Activated CD4-positive, alpha-beta T cell treated with anti-CD3 and anti-CD28 coated beads for 48 hours (primary cell): Measurements from ENCODE around the gene FHIT.

Experiments
- DNase-seq: peaks from one replicate; pipeline ENCODE4 v3.0.0-alpha.2; 2020

Gene FHIT

GRCh38 chr3:59771768-59772181 lies 1479.5 kb downstream of the FHIT start:
- no peak for DNase-seq

- no peak for DNase-seq
Observed at GRCh38 chr3:59769127-59769750, 1482.0 kb downstream of the FHIT start.

- no peak for DNase-seq
Observed at GRCh38 chr3:59766200-59766872, 1484.9 kb downstream of the FHIT start.

GRCh38 chr3:59764171-59764570 lies 1487.1 kb downstream of the FHIT start:
- DNase-seq: no peak

GRCh38 chr3:59762941-59763340 lies 1488.3 kb downstream of the FHIT start:
- no peak for DNase-seq

GRCh38 chr3:59759298-59760031 lies 1491.8 kb downstream of the FHIT start:
- DNase-seq: peak; percentile 57

- DNase-seq: no peak
Observed at GRCh38 chr3:59758672-59759071, 1492.6 kb downstream of the FHIT start.

GRCh38 chr3:59756934-59757333 lies 1494.3 kb downstream of the FHIT start:
- no peak for DNase-seq

- DNase-seq: no peak
Observed at GRCh38 chr3:59754456-59755129, 1496.7 kb downstream of the FHIT start.

GRCh38 chr3:59753808-59754450 lies 1497.3 kb downstream of the FHIT start:
- DNase-seq: no peak

- DNase-seq: no peak
Observed at GRCh38 chr3:59752925-59753324, 1498.3 kb downstream of the FHIT start.

- DNase-seq: no peak
Observed at GRCh38 chr3:59751606-59752005, 1499.6 kb downstream of the FHIT start.

GRCh38 chr3:59750391-59750790 lies 1500.9 kb downstream of the FHIT start:
- DNase-seq: no peak

GRCh38 chr3:59749291-59749690 lies 1502.0 kb downstream of the FHIT start:
- no peak for DNase-seq

- no peak for DNase-seq
Observed at GRCh38 chr3:59746585-59746984, 1504.7 kb downstream of the FHIT start.

- no peak for DNase-seq
Observed at GRCh38 chr3:59737241-59737640, 1514.0 kb downstream of the FHIT start.

GRCh38 chr3:59734061-59734460 lies 1517.2 kb downstream of the FHIT start:
- DNase-seq: no peak

GRCh38 chr3:59733041-59733809 lies 1518.0 kb downstream of the FHIT start:
- DNase-seq: no peak

GRCh38 chr3:59731943-59732342 lies 1519.3 kb downstream of the FHIT start:
- DNase-seq: no peak

GRCh38 chr3:59730591-59730990 lies 1520.7 kb downstream of the FHIT start:
- no peak for DNase-seq

- no peak for DNase-seq
Observed at GRCh38 chr3:59728587-59728908, 1522.7 kb downstream of the FHIT start.

- no peak for DNase-seq
Observed at GRCh38 chr3:59727902-59728586, 1523.2 kb downstream of the FHIT start.
